K562 (cell line): ENCODE data around the gene SPINK14. TPM values are rescaled to one million over a fixed set of nuclear protein-coding genes. Genes with fewer than 3 reads are reported as not detected.

Experiments
- ATAC-seq: fragments of 200-7000 bp; cut with Tn5 transposase; 3 replicates; pipeline ENCODE4 v1.9.1; 2020; ENCODE audit warnings: moderate library complexity
- BruUV-seq: library from RNA; stranded (reverse); fragments of 400-500 nt; replicated peaks from 2 replicates; lab custom pipeline; 2021; lab: Mats Ljungman, UMichigan
- CTCF ChIA-PET: fragments of 300-600 bp; formaldehyde crosslinking; extraction: SDS; loops from one replicate; lab custom pipeline; 2021; ENCODE audit warnings: low intra/inter-chr PET ratio; lab: Yijun Ruan, JAX
- POLR2A ChIA-PET: fragments of 300-600, 350-650 bp; sonication (Branson Sonifier 250); formaldehyde crosslinking; extraction: SDS; loops from one replicate; lab custom pipeline; 2021; ENCODE audit warnings: antibody characterized with exemption, inconsistent platforms; lab: Yijun Ruan, JAX
- DNase-seq, 4 experiments: peaks; one replicate each; pipeline versions ENCODE4 v3.0.0 to v3.0.0-alpha.2; 2011 to 2018; ENCODE audit warnings: low spot score in 3 of 4, mixed read lengths in 3 of 4; ENCODE audit errors: extremely low read depth in 1 of 4
- FAIRE-seq: peaks from 2 replicates; lab custom pipeline; 2011; peaks lifted over from hg19 to GRCh38; lab: Jason Lieb, UNC
- H2AFZ ChIP-seq: 2 replicates; pipeline ENCODE4 v1.6.0; 2011; ENCODE audit warnings: low read depth, low read length, control low read depth, inconsistent platforms
- H3K27ac ChIP-seq: fragments of 200-600 bp; 3 replicates; pipeline ENCODE4 v1.8.0; 2011; ENCODE audit warnings: low read depth, mild to moderate bottlenecking, control low read depth, inconsistent platforms, low read length, moderate library complexity, mixed read lengths; ENCODE audit errors: extremely low read depth
- H3K27me3 ChIP-seq, 2 experiments: fragments of 300-600 bp in 1 of 2; 2 replicates in 1 of 2; 3 replicates in 1 of 2; pipeline versions ENCODE4 v1.6.0 to v1.8.0; 2011; ENCODE audit warnings: inconsistent platforms in 2 of 2, low read length in 2 of 2, mild to moderate bottlenecking in 1 of 2, mixed read lengths in 1 of 2, moderate library complexity in 1 of 2; ENCODE audit not compliant: control insufficient read depth in 2 of 2, insufficient read depth in 2 of 2
- H3K36me3 ChIP-seq: fragments of 300-600 bp; 3 replicates; pipeline ENCODE4 v1.8.0; 2011; ENCODE audit warnings: mild to moderate bottlenecking, low read length, inconsistent platforms; ENCODE audit not compliant: control insufficient read depth, insufficient read depth
- H3K4me1 ChIP-seq, 2 experiments: fragments of 200-600 bp in 1 of 2; replicated peaks in 1 of 2; 2 replicates in 1 of 2; 3 replicates in 1 of 2; pipeline versions ENCODE4 v1.5.1 to v1.8.0; 2011; ENCODE audit warnings: inconsistent platforms in 2 of 2, low read length in 2 of 2, mild to moderate bottlenecking in 1 of 2, mixed read lengths in 1 of 2, moderate library complexity in 1 of 2; ENCODE audit not compliant: control insufficient read depth in 2 of 2, insufficient read depth in 2 of 2
- H3K4me2 ChIP-seq: 2 replicates; pipeline ENCODE4 v1.6.1; 2011; ENCODE audit warnings: low read length, control low read depth, inconsistent platforms, mixed read lengths; ENCODE audit not compliant: insufficient read depth
- H3K4me3 ChIP-seq: fragments of 200-600 bp; sonication (generic), shearing (Covaris generic); 2 replicates; pipeline ENCODE4 v1.5.1; 2016; ENCODE audit warnings: control low read depth, inconsistent platforms
- H3K79me2 ChIP-seq: fragments of 200-600 bp; 3 replicates; pipeline ENCODE4 v1.8.0; 2011; ENCODE audit warnings: low read length, inconsistent platforms; ENCODE audit not compliant: control insufficient read depth, insufficient read depth
- H3K9ac ChIP-seq, 2 experiments: 2 replicates each; pipeline versions ENCODE4 v1.6.0 to v1.6.1; 2011; ENCODE audit warnings: low read depth in 2 of 2, low read length in 2 of 2, control low read depth in 1 of 2, inconsistent platforms in 1 of 2, mild to moderate bottlenecking in 1 of 2, mixed read lengths in 1 of 2; ENCODE audit not compliant: insufficient read depth in 1 of 2
- H3K9me1 ChIP-seq: one replicate; pipeline ENCODE4 v1.6.0; 2011; ENCODE audit warnings: inconsistent platforms, mild to moderate bottlenecking, low read length, moderate library complexity; ENCODE audit not compliant: control insufficient read depth, insufficient read depth
- H3K9me3 ChIP-seq: replicated peaks from 2 replicates; pipeline ENCODE4 v1.5.1; 2011; ENCODE audit warnings: low read depth, low read length, inconsistent platforms; ENCODE audit not compliant: control insufficient read depth, insufficient read depth
- H4K20me1 ChIP-seq: replicated peaks from 2 replicates; pipeline ENCODE4 v1.6.1; 2011; ENCODE audit warnings: low read length, inconsistent platforms, mixed read lengths; ENCODE audit not compliant: control insufficient read depth, insufficient read depth
- EP400 ChIP-seq: fragments of 450-650 bp; IDR thresholded peaks from 2 replicates; pipeline ENCODE4 v1.6.1; 2017; ENCODE audit warnings: antibody characterized with exemption, mild to moderate bottlenecking, moderate library complexity
- FOXM1 ChIP-seq, 2 experiments: fragments of 450-650 bp in 1 of 2; sonication (generic) in 1 of 2; formaldehyde crosslinking in 1 of 2; IDR thresholded peaks; 2 replicates each; pipeline versions ENCODE4 v1.6.1 to v1.9.0; 2017 to 2022; ENCODE audit warnings: low read depth in 2 of 2, mild to moderate bottlenecking in 2 of 2, missing genetic modification reagents in 1 of 2, moderate library complexity in 1 of 2
- HDAC1 ChIP-seq, 2 experiments: fragments of 450-650 bp; IDR thresholded peaks; 2 replicates each; pipeline ENCODE4 v1.6.1; 2016 to 2017; ENCODE audit warnings: inconsistent platforms in 1 of 2, mild to moderate bottlenecking in 1 of 2, moderate library complexity in 1 of 2
- HNRNPLL ChIP-seq: fragments of 200-400 bp; formaldehyde crosslinking; IDR thresholded peaks from 2 replicates; pipeline ENCODE4 v1.6.1; 2017; ENCODE audit warnings: low read length, low read depth, mild to moderate bottlenecking; ENCODE audit not compliant: poor library complexity, severe bottlenecking
- KAT2B ChIP-seq: IDR thresholded peaks from one replicate; pipeline ENCODE4 v1.6.1; 2012; ENCODE audit warnings: low read depth, mild to moderate bottlenecking, control low read depth, inconsistent platforms, low read length, moderate library complexity
- NFE2 ChIP-seq: IDR thresholded peaks from 2 replicates; pipeline ENCODE4 v1.6.1; 2014; ENCODE audit warnings: antibody characterized with exemption, low read depth
- PHF8 ChIP-seq: fragments of 200-600 bp; sonication (generic); IDR thresholded peaks from 2 replicates; pipeline ENCODE4 v1.6.1; 2012; ENCODE audit warnings: mixed run types, mild to moderate bottlenecking, inconsistent platforms, low read length, moderate library complexity, borderline replicate concordance
- POLR2AphosphoS2 ChIP-seq: IDR thresholded peaks from 2 replicates; pipeline ENCODE4 v1.6.1; 2012; ENCODE audit warnings: low read length, improper control_type of control experiment
- POLR2H ChIP-seq: IDR thresholded peaks from 2 replicates; pipeline ENCODE4 v1.6.1; 2016; ENCODE audit warnings: missing genetic modification characterization, low read depth, mild to moderate bottlenecking, control low read depth, missing compliant biosample characterization, moderate library complexity
- POLR3G ChIP-seq: IDR thresholded peaks from 2 replicates; pipeline ENCODE4 v1.6.1; 2011; ENCODE audit not compliant: insufficient read length, insufficient replicate concordance; ENCODE audit errors: extremely low read depth
- RERE ChIP-seq: sonication (generic); formaldehyde crosslinking; IDR thresholded peaks from 2 replicates; pipeline ENCODE4 v1.8.0; 2023; ENCODE audit warnings: missing genetic modification reagents, mild to moderate bottlenecking, borderline replicate concordance
- SIN3B ChIP-seq: fragments of 450-650 bp; IDR thresholded peaks from 2 replicates; pipeline ENCODE4 v1.6.1; 2017; ENCODE audit warnings: low read depth, mild to moderate bottlenecking, moderate library complexity
- TARDBP ChIP-seq: fragments of 450-650 bp; IDR thresholded peaks from 2 replicates; pipeline ENCODE4 v1.6.1; 2016
- U2AF2 ChIP-seq: fragments of 200-400 bp; formaldehyde crosslinking; optimal IDR thresholded peaks from 2 replicates; pipeline ENCODE3; 2017; ENCODE audit warnings: low read depth, mild to moderate bottlenecking, low read length
- ZNF589 ChIP-seq: fragments of 200-800 bp; sonication (Bioruptor generic); IDR thresholded peaks from 2 replicates; pipeline ENCODE4 v1.6.1; 2016; ENCODE audit warnings: low read depth, missing genetic modification characterization, missing compliant biosample characterization
- ZNF717 ChIP-seq: fragments of 250-450 bp; sonication (Bioruptor Pico); IDR thresholded peaks from 2 replicates; pipeline ENCODE4 v1.5.0; 2021
- in situ Hi-C: fragments of 300-500 bp; cut with MboI; formaldehyde crosslinking; loops from 4 replicates; pipeline ENCODE4 v1.15.0; 2018; ENCODE audit warnings: inconsistent platforms, mixed read lengths
- intact Hi-C: fragments of 100-400 bp; cut with micrococcal nuclease; formaldehyde crosslinking; loops from 2 replicates; pipeline ENCODE4 v1.14.2; 2022
- polyA plus RNA-seq, 8 experiments: library from polyadenylated mRNA; depleted of rRNA in 4 of 8; stranded (reverse) in 5 of 8; unstranded in 3 of 8; fragments of >200 nt; fragmentation: Nextera tagmentation in 2 of 8; fragmentation: Illumina TruSeq in 1 of 8; extraction: Ambion mirVana in 2 of 8; extraction: Trizol in 1 of 8; gene quantifications; 2 replicates each; pipeline versions ENCODE4 v1.2.1 to v1.2.3, GENCODE V29; 2011 to 2014; ENCODE audit warnings: inconsistent platforms in 1 of 8, missing spikeins in 1 of 8
- total RNA-seq, 7 experiments: library from RNA; depleted of rRNA in 6 of 7; stranded (reverse); fragments of >200 nt in 6 of 7; fragmentation: Illumina TruSeq in 2 of 7; extraction: Trizol in 2 of 7; gene quantifications; 2 replicates each; pipeline versions ENCODE4 v1.2.1 to v1.2.3, GENCODE V29; 2011 to 2021; ENCODE audit warnings: low replicate concordance in 1 of 7
- TF ChIP-seq, protein P1 (sequence below): fragments of 450-650 bp; IDR thresholded peaks from 2 replicates; pipeline ENCODE4 v1.6.1; 2016; ENCODE audit warnings: mild to moderate bottlenecking

Gene SPINK14
- total and polyA plus RNA-seq, 9 of the 15 experiments (the other 6 are each of a cell fraction or from before 2014, with no cell fraction given) = not detected

DNA sequence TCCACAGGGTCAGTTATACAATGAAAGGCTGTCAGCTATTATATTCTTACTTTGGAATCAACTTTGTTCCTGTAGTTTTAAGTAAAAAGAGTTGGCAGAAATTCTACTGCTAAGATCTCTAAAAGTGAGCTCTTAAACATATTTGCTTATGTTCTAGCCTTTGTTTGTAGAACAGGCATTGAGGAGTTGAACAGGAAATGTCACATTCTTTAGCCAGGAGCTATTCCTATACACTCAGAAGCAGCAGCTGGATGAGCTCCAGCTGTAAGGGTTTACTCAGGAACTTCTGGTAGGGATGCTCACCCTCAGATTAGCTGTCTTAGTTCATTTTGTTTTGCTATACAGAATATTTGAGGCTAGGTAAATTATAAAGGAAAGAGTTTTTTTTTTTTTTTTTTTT is 22.4 kb upstream of the SPINK14 start:
- Histone ChIP-seq H3K36me3 (no peaks in the 10 kb centered on the region), H3K9ac (no peak overlapping the region), H4K20me1 (no peaks in the 10 kb centered on the region), H3K4me2 (no peak overlapping the region), H3K9me3 (no peaks in the 10 kb centered on the region; the same call in 1 of the 2 replicates), H3K9me1 (no peaks in the 10 kb centered on the region), H3K27ac (no peak overlapping the region), H3K27me3 (no peaks in the 10 kb centered on the region), H3K4me3 (no peak overlapping the region), H2AFZ (no peak overlapping the region), H3K4me1 (no peaks in the 10 kb centered on the region), H3K79me2 (no peaks in the 10 kb centered on the region)
- ATAC-seq = no peak
- ChIA-PET POLR2A (no interaction called here), CTCF (no interaction called here)
- no TSS peak for BruUV-seq
- DNase-seq = no peak
- in situ Hi-C loops (no loop called here), intact Hi-C loops (no loop called here)
- no peak for FAIRE-seq
- no peak for TF ChIP-seq FOXM1 (IDR thresholded peaks at IDR 0.05; ENCODE audit: low read depth)
- no peak for TF ChIP-seq FOXM1 (CRISPR knock-in tag; IDR thresholded peaks at IDR 0.05; ENCODE audit: low read depth)
- no peak for TF ChIP-seq ZNF589 (CRISPR knock-in tag)
- TF ChIP-seq HDAC1 (IDR thresholded peaks at IDR 0.05) = no peak
- no peak for TF ChIP-seq EP400
- TF ChIP-seq HNRNPLL = no peak
- TF ChIP-seq ZNF717 (CRISPR knock-in tag) = no peak
- TF ChIP-seq, protein P1, sequence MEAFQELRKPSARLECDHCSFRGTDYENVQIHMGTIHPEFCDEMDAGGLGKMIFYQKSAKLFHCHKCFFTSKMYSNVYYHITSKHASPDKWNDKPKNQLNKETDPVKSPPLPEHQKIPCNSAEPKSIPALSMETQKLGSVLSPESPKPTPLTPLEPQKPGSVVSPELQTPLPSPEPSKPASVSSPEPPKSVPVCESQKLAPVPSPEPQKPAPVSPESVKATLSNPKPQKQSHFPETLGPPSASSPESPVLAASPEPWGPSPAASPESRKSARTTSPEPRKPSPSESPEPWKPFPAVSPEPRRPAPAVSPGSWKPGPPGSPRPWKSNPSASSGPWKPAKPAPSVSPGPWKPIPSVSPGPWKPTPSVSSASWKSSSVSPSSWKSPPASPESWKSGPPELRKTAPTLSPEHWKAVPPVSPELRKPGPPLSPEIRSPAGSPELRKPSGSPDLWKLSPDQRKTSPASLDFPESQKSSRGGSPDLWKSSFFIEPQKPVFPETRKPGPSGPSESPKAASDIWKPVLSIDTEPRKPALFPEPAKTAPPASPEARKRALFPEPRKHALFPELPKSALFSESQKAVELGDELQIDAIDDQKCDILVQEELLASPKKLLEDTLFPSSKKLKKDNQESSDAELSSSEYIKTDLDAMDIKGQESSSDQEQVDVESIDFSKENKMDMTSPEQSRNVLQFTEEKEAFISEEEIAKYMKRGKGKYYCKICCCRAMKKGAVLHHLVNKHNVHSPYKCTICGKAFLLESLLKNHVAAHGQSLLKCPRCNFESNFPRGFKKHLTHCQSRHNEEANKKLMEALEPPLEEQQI = no peak
- no peak for TF ChIP-seq POLR2AphosphoS2
- no peak for TF ChIP-seq POLR3G
- TF ChIP-seq SIN3B = no peak
- TF ChIP-seq U2AF2 = no peak
- TF ChIP-seq NFE2 = no peak
- no peak for TF ChIP-seq KAT2B
- TF ChIP-seq POLR2H (tag) = no peak
- TF ChIP-seq PHF8 = no peak
- no peak for TF ChIP-seq RERE (CRISPR knock-in tag)
- TF ChIP-seq TARDBP = no peak
